ENCODE measurements around the gene MEGF11.

GRCh38 chr15:66229790-66230465, 23.6 kb downstream of the MEGF11 start:
- TF ChIP-seq CTCF (IDR thresholded peaks at IDR 0.05) = no peak
- TF ChIP-seq POLR2AphosphoS5 (IDR thresholded peaks at IDR 0.05; ENCODE audit: insufficient read depth in 1 of 2, low read depth in 1 of 2) = no peak
